NCI-H446 (cell line): ENCODE results near the gene DGCR8.

ENCODE experiments used
- DNase-seq, 2 experiments: peaks; one replicate each; lab custom pipeline; 2025; lab: John Stamatoyannopoulos, UW

DGCR8 gene

DNA sequence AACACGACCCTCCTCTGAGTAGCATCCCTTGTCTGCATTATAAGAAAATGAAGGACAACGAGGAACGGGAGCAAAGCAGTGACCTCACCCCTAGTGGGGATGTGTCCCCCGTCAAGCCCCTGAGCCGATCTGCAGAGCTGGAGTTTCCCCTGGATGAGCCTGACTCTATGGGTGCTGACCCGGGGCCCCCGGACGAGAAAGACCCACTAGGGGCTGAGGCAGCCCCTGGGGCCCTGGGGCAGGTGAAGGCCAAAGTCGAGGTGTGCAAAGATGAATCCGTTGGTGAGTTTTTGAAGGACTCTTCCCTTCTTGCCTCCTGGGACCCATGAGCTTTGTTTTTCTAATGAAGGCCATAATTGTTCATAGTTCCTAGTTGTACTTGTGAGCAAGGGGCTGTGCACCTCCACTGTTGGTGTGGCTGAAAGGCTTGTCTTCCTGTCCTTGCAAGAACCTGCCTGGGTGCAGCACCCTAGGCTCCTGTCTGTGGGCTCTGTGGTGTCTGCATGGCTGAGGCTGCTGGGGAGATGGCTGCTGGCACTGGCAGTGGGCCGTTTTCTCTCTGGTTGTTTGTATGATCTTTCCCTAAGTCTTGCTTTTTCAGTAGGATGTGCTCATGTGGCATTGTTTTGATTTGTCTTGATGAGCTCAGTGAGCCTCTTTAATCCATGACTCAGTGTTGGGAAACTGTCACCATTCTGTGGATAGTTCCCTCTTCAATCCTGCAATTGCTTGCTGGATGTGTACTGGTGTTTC, 10.1 kb downstream of the DGCR8 start:
- DNase-seq = no peak

DNA sequence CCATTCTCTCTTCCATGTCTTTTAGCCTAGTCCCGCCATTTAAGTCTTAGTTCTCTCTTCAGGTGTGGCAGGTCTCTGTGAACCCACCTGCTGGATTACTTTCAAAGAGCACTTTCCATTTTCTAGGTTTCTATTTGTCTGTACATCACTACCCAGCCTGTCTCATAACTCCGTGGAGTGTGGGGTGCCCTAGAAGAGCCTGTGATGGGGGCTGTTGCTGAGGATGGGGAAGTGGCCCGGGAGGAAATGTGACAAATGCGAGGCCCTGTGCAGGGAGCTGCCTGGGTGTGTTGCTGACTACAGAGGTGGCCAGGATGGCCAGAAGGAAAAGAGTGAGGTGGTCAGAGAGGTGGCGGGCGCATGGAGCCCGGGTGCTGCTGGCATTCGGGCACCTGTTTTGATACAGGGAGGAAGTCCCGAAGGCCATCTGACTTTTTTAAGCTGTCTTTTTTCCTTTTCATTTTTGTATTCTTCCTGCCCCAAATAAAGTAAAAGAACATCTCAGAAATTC, 10.7 kb downstream of the DGCR8 start:
- DNase-seq = no peak

DNA sequence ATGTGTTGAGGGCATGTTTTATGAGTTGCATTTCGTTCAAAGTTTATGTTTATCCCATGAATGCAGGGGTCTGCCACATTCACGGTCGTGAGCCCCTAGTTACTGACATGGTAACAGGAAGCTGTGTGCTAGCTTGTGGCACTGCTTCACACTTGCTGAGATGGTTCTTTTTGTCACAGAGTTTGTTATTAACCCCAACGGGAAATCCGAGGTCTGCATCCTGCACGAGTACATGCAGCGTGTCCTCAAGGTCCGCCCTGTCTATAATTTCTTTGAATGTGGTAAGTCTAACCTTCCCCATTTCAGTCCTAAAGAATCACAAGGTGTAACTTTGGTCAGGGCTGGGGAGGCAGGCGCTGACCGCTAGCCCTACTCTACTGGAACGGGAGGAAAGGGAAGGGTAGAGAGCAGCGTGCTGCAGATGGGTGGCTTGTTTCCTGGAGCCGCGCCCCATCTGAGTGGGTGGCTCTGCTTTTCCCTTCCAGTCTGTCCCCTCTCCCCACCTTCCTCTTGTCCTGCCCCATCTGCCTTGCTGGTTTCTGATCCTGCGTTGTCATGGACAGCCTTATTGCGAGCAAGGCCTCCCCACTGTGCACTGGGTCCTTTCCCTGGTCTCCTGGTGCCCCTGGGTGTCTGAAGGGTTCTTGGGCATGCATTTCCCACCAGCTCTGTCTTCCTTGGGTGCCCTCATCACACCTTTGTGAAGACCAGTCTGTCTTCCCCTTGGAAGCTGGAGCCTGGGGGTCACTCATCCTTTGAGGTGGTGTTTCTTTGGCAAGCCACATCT, 11.8 kb downstream of the DGCR8 start:
- DNase-seq = no peak

DNA sequence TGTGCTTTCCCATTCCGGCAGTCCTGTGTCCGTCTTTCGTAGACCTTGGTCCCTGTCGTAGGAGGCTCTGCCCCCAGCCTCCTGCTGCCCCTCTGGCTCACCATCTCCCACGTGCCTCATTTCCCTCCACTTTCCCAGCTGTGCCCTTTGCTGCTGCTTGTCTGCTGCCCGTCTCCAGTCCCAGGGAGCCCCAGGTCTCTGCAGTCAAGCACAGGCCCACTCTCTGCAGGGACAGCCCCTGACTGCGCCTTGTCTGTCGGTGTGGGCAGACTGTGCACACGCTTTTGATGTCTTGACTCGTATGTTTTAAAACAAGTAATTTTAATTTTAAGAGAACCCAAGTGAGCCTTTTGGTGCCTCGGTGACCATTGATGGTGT, 12.4 kb downstream of the DGCR8 start:
- no peak for DNase-seq

DNA sequence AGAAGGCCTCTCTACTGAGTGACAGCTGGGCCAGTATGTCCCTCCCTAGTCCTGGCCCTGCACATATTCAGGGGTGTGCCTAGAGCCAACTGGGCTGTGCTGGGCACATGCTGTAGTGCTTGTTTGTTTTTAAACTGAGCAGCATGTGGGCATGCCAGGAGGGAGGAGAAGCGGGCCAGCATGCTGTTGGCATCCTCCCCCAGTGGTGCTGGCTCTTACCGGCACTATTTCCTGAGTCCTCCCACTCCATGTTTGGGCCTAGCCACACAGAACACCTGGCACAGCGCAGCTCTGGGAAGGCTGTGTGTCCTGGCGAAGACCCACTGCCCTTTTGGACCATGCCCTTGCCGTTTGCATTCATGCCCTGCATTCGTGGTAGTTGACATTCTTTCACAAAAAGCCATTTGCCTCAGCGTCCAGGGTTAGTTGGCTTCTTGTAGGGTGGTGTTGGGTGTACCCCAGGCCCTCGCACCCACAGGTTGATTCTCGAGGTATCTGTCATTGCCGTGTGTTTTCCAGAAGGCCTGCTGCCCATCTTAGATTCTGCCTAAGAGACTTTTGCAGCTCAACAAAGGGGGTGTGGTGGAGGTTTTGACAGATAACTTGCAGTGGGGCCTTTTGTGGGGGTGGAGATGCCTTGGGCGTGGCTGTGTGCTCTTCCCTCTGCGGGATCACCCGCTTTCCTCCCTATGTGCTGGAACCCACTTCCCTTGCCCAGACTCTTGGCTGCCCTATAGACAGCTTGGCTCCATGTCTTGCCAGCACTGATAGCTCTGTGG, 13.6 kb downstream of the DGCR8 start:
- DNase-seq = no peak

DNA sequence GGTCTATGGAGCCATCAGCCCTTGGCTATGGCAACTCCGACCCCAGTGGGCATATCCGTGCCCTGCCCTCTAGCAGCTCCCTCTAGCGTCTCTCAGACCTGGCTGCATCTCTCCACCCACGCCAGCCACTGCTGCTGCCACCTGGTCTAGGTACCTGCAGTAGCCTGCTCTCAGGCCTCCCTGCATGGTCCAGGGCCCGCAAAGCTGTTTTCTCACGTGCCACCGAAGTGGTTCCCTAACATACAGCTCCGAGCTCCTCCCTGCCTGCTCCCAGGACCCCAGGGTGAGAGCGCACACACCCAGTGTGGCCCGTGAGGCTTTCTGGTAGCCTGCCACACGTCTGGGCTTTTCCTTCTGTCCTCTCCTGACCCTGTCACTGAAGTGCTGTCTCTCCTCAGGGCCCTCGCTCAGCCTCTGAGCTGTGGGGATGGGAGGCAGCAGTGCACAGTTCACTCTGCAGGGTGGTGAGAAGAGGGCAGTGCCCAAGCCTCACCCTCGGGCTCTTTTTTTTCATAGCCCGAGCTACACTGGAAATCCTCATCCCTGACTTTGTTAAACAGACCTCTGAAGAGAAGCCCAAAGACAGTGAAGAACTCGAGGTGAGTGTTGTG, 14.3 kb downstream of the DGCR8 start:
- DNase-seq = no peak

DNA sequence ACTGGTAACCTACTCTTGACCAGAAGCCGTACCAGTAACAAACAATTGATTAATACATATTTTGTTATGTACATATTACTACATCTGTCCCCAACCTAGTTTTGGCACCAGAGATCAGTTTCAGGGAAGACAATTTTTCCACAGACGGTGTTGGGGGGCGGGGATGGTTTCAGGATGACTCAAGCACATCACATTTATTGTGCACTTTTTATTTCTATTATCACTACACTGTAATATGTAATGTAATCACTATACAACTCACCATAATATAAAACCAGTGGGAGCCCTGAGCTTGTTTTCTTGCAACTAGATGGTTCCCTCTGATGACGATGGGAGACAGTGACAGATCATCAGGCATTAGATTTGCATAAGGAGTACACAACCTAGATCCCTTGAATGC, 15.5 kb downstream of the DGCR8 start:
- no peak for DNase-seq

DNA sequence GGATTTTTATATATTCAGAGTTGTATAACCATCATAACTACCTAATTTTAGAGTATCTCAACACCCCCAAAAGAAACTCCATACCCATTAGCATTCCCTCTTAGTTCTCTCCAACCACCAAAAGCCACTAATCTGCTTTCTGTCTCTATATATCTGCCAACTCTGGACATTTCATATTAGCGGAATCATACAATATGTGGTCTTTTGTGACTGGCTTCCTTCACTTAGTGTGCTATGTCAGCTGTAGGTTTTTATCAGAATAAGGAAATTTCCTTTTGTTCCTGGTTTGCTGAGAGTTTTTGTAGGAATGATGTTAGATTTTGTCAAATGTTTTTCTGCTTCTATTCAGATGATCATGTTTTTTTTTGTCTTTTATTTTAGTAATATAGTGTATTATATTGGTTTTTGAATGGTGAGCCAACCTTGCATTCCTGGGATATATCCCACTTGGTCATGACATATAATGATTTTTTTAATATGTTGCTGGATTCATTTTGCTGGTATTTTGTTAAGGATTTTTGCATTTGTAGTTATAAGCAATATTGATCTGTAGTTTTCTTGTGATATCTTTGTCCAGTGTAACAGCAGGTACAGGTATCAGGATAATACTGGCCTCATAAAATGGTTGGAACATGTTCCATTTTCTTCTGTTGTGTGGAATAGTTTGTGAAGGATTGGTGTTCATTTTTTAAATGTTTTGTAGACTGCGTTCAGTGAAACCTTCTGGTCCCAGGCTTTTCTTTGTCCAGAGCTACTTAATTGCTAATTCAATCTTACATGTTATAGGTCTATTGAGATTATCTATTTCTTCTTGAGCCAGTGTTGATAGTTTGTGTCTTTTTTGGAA, 16.8 kb downstream of the DGCR8 start:
- DNase-seq = no peak

DNA sequence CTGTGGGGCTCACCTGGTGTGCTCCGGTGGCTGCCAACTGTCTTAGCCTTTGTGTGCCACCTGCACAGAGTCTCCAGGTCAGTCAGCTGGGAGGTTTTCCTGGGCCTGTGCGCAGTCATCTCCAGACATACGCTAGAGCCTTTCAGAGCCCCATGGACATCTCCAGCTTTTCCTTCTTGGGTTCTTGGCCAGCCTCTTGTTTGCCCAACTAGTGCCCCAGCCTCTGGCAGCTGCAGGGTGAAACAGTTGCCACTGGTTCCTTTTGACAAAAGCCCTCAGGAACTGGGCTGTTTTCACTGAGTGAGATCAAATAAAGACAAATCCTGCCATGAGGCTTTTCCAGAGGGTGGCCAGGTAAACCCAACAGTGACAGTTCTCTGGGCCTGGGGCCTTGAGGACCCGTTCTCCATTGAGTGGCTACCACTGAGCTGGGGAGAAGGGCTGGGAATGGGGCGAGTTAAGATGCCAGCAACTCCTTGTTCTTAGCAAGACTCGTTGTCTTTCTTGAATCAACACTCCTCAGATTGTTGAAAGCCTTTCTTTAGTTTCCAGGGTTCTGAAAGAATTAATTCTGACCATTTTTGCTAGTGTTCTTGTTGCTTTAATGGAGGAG, 19.2 kb downstream of the DGCR8 start:
- DNase-seq = no peak

DNA sequence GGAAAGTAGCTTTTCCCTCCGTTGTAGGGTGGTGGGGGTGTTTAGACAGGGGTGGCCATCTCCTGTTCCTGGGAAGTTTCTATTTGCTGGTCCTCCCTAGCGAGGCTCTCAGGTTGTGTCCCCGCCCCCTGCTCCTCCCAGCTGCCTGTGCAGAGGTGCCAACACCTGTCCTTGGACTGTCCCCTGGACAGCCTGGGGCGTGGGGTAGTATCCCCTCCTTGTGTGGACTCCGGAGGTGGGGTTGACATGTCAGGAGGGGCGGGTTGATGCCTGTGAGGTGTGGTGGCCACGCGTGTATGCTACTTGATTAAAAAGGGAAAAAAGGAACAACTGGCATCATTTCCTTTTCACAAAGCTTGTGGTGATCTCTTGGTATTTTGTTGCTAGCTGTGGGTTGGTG, 21.6 kb downstream of the DGCR8 start:
- DNase-seq = no peak

DNA sequence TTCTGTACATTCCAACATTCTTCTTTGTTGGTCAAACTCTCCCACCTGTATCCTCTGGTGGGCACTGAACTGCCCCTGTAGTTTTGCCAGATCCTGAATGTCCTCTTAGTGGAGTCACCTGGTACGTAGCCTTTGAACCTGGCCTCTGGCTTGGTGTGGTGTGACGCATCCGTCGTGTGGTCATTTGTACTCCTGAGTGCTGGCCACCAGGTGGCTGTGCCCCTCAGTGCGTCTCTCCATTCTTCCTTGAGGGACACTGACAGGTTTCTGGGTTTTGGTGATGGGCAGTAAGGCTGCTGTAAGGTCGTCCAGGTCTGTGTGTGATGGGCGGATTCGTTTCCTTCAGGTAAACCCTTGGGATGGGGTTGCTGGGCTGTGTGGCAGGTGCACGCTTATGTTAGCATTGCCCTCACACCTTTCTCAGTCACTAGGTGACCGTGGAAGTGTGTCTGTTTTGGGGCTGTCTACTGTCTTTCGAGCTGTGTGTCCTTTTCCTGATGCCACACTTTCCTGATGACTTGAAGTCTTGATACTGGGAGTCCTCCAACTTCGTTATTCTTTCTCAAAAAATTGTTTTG, 22.3 kb downstream of the DGCR8 start:
- DNase-seq = no peak

DNA sequence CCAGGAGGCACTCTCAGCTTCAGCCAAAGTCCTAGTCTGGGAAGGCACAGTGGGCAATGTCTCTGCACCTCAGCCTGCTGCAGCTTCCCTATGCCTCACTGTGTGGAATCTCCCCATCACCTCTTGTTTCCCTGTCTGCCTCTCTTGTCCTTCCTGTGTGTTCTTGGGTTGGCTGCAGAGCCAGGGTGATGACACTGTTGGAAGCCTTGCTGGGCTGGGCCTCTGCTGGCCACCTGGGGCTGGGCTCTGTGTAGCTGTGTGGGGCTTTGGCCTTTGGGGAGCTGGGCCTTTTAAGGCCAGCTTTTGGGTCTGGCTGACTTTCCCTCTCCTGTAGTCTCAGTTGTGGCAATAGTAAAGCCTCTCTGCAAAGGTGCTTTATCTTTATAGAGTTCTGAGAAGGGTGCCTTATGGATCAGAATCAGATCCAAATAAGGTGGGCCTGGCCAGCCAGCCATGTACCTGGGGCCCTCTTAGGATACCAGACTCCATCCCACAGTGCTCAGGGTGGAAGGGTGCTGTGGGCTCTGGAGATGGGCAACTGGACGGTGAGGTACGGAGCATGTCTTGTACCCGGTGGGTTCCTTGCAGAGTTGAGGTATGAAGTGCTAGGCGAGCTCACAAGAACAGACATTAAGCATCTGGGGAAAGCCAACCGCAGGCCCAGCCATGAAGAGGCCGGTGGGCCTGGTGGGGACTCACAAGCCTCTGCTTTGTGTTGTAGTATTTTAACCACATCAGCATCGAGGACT, 25.6 kb downstream of the DGCR8 start:
- no peak for DNase-seq

DNA sequence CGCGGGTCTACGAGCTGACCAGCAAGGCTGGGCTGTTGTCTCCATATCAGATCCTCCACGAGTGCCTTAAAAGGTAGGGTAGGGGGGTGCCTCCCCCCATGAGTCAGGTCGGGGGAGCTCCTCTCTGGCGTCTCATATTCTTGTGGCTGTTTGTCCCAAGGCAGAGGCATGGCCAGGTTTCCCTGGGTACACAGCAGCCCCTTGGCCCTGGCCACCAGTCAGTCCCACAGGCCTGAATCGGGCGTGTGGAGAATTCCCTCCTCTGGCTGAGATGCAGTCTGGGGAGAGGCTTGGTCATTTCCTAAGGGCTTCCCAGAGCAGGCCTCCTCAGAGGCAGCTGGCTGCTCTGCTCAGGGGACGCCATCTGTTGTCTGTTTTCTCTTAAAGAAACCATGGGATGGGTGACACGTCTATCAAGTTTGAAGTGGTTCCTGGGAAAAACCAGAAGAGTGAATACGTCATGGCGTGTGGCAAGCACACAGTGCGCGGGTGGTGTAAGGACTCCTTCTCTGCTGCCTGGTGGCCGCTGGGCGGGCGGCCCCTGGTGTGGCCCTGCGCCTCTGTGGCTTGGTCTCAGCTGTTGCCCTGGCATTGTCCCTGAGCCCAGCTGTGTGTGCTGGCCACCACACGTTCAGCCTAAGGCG, 26.3 kb downstream of the DGCR8 start:
- DNase-seq = no peak

DNA sequence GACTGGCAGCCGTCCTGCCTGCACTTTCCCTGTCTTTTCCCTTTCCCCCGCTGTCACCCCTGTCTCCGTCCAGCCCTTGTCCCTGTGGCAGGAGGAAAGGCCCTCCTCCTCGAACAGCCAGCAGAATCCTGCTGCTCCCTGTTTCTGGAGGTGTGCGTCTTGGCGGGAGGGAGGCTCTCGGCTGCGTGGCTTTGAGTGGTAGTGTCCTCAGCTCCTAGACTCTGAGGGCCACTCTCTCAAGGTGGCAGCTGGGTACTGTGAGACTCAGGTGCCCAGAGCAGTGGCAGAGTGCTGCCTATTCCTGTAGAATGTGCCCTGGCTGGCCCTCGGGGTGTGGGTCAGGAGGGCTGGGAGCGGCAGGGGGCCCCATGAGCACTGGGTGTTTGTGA, 26.8 kb downstream of the DGCR8 start:
- no peak for DNase-seq

DNA sequence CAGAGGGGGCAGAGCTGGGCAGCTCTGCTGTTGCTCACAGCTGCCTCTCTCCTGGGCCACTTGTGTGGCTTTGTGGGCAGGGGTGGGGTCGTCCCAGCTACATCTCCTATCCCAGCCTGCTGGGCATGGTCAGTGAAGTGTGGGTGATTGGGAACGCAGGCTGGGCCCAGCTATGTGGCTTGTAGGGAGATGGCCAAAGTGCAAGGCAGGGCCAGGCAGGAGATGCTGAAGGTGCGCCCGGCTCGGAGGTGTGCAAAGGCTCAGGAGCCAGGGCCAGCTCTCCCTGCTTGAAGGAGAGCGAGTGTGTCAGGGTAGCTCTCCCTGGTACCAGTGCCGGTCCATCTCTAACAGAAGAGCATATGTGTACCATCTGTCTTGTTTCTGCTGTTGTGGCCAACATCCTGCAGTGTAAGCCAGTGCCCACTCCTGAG, 27.4 kb downstream of the DGCR8 start:
- DNase-seq = no peak

DNA sequence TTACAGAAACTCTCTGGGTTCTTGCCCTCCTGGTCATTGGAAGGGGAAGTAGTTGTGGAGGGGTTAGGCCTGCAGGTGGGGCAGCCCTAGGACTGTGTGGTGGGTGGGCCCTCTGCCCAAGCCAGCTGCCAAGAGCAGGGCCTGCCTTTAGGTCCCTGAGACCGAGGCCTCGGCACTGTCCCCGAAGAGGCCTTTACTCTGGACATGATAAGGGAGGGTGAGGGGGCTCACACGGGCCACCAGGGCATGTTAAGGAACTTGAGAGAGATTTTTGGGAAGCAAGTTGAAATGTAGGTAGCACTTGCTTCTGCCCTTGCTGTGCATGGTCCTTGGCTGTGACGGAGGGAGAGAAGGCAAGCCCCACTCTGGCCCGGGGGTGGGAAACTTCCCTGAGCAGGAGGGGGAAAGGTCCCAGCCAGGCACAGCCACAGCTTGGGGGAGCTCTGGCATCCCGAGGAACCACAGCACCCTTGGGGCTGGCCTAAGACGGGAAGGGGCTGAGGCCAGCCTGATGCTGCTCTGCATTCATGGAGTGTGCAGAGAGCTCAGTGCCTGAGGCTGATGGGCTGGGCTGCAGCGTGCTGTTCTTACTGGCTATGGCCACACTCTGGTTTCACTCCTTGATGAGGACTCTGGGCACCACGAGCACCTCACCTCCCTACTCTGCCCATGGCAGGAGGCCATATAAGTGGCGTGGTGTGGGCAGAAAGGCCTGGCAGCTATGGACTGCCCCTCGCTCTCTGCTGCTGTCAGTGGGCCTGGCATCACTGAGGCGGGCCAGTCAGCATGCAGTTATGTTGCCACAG, 28.1 kb downstream of the DGCR8 start:
- DNase-seq = no peak

DNA sequence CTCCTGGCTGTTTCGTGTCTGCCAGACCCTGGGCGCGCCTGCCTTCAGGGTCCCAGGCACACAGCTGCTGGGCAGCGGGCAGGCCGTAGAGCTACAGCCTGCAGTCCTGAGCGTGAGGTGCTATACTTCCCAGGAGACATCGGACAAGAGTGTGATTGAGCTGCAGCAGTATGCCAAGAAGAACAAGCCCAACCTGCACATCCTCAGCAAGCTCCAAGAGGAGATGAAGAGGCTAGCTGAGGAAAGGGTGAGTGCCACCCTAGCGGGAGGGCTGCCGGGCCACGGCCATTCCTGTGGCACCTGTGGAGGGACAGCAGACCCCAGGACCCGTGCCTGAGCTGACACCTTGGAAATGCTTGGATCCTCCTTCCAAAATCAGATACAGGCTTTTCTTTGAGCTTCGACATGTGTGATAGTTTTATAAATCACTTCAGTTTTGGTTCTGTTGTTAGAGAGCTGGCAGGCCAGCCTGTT, 28.8 kb downstream of the DGCR8 start:
- DNase-seq = no peak
